CD4-positive, alpha-beta T cell treated with Interleukin-12 subunit alpha and Interleukin-12 subunit beta, for 1 hour (primary cell): ENCODE data around the gene TNFSF15.

ENCODE experiments used
- DNase-seq: peaks from one replicate; pipeline ENCODE4 v3.0.0-alpha.2; 2020

Gene TNFSF15

DNA sequence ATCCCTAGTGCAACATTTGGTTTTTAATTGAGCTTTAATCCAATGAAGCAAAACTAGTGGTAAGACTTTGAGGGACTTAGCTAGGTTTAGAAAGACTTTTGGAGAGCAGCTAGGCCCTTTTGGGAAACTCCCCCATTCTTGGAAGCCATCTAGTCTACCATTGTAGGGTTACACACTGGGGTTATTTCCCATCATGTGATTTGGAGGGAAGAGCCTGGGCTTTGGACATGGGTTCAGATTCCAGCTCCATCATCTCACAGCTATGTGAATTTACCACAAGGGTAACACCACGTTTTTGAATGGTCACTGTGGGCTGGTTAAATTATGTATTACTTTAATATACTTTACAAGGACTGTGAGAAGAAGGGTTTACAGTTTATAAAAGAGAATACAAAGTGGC lies 18.3 kb upstream of the TNFSF15 start:
- no peak for DNase-seq

DNA sequence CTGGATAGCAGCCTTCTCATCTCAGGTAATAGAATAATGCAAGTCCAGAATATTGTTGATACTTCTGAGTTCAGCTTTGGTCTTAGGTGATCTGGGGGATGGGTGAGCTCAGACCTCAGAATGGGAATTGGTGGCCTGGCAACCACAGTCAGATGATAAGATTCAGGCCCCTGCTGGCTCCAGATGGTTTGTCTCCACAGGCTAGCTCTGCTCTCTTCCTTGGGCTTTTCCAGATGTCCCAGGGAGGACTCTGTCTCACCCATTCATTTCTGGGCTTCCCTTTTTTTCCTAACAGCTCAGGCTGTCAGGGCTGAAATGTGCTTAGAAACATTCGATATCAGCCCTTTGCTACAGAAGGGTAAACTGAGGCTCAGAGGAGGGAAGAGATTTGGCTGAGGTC lies 17.6 kb upstream of the TNFSF15 start:
- DNase-seq, result no peak

DNA sequence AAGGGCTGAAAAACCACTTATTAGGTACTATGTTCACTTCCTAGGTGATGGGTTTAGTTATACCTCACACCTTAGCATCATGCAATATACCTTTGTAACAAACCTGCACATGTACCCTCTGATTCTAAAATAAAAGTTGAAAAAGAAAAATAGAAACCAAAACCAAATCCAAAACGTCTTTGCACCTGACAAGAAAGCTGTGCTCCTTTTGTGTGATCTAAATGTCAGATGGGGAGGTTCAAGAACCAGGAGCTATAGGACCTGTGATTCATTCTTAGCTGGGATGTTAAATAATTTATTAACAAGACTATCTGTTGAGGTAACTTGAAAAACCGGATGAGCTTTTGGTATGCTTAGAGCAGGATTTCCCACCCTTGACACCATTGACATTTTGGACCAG lies 16.9 kb upstream of the TNFSF15 start:
- no peak for DNase-seq

DNA sequence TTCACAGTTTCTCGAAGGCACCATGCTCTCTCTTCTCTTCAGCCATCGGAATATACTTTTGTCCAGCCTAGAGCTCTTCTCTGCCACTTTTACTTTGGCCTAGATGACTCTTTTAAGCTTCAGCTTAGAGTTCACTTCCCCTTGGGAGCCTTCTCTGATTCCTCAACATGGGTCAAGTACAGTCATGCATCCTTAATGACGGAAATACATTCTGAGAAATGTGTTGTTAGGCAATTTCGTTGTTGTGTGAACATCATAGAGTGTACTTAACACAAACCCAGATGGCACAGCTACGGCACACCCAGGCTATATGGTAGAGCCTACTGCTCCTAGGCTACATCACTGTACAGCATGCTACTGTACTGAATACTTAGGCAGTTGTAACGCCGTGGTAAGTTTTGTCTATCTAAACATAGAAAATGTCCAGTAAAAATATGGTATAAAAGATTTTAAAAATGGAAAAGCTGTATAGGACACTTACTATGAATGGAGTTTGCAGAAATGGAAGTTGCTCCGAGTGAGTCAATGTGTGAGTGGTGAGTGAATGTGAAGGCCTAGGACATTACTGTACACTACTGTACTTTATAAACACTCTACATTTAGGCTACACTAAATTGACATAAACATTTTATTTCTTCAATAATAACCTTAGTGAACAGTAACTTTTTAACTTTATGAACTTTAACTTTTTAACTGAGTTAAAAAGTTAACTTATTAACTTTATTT lies 15.1 kb upstream of the TNFSF15 start:
- no peak for DNase-seq

DNA sequence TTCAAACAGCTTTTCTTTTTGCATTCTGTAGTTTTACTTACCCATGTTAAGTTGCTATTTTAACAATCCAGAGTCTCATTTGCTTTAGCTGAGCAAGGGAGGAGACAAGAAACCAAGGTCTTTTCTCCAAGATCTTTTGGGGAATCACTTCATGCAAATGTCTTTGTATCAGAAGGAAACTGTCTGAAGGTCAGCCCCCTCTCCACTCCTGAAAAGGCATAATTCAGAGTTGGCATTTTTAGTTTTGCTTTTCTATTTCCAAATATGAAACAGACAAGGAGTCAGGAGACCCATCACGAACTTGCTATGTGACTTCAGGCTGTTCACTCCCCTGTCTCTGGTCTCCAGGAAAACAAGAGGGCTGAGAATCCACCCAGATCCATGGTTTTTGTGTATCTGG lies 12.3 kb upstream of the TNFSF15 start:
- no peak for DNase-seq

DNA sequence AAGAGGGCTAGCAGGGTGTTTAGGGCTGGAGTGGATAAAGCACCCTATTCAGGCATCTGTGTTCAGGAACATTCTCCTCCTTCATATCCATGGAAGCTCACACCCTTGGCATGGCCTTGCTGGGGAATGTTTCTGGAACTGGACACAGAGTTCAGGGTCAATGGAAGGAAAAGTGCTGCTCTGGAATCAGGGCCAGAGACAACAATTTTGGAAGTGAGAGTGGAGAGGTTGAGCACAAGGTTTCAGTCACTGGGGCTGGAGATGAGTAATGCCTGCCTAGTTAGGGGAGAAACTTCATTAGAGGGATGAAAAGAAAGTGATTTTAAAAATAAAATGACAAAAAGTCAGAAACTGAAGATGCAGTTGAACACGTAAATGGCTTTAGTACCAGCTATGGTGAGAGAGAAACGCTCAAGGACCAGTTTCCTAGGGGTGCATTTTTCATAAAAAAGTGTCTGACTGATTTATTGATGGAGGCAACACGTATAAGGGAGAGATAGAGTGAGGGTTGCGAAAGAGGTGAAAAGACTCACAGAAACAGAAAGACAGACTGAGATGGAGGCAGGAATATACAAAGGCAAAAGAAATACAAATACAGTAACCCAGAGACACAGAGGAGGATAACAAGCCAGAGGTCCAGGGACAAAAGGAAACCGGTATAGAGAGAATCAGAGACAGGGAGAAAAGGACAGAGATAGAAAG lies 8.0 kb upstream of the TNFSF15 start:
- no peak for DNase-seq

DNA sequence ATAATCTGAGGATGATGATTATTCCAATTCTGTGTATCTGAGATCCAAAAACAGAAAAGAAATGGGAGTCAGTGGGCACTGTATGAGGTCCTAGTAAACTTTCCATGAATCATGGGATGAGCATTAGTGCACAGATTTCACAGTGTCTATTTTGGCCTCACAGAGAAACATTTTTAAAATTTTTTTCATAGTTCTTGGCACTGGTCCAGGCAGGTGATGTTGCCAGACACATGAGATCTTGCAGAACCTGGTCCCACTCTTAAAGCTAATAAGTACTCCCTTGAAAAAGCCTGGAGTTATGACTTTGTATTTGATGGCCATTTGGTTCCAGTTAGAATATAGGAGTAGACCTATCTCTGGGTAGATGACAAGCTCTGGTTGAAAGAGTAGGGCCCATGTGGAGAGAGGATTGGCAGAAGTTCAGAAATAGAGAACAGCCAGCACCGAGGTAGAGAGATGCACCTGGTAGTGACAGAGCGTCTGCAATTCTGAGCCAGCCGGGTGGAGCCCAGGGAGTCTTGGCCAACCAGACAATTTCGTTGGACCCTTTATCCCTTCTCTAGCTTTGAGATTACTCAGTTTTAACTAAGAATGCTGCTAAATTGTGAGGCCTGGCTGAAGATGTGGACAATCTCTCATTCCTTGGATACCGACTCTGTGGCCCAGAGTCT lies 6.3 kb upstream of the TNFSF15 start:
- no peak for DNase-seq

DNA sequence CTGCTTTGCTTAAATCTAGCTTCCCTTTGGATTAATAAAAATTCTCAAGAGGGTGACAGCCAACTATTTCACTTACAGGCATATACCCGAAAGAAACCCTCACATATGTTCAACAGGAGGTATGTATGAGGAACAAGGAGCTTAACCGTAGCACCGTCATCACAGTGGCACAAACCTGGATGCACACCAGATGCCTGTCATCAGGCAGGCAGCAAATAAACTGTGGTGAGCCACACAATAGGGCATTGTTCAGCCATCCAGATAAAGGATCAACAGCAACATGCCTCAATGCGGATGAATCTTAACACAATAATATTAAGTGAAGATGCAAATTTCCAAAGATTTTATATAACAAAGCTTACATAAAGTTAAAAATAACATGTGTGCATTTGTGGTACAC lies 5.5 kb upstream of the TNFSF15 start:
- no peak for DNase-seq

DNA sequence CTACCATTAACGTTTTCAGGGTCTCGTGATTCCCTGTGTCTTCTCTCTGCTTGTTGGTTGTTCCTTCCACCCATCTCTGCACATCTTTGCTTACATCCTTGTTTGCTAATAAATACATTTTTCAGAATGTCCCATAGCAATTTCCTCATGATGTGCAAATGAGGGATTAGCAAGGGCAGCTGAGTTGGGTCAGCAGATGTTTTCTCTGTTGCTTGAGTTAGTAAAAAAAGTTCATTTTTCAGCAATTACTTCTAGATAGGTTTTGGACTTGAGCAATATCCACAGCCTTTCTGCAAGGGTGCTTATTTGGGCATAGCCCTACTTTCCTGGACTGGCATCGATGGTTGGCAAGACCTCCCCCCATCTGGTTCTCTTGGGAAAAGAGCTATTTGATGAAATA lies 4.8 kb upstream of the TNFSF15 start:
- no peak for DNase-seq

DNA sequence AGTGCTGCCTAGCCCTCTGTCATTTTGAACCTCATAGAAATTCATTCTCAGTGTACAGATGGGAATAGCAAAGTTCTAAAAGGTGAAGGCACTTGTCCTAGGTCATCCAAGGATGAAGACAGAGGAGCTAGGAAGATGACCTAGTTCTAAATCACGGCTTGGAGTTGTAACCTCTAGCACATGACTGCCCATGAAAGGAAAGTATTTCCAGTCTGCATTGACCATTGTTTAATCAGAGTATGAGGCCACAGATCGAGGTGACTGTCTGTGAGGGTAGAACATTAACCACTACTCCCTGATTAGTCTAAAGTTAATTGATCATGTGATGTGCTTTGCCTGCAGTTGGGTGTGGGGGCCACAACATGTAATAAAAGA lies 674 bp upstream of the TNFSF15 start:
- no peak for DNase-seq

DNA sequence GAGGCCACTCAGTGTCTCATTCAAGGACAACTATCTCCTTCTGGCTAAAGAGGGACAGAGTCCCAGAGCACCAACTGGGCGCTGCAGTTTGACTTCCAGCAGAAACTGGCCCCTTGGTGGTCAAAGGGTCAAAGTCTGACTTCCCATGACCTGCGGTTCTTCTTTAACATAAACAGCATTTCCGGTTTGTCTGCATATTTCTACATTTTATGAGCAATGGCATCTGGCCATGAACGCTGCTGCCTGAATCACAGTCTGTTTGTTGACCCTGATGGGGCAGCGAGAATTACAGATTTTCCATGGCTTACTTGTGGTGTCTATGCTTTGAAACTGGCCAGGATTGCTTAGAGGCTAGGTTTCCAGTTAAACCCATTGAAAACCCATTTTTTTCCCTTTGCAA lies 1.3 kb downstream of the TNFSF15 start:
- no peak for DNase-seq

DNA sequence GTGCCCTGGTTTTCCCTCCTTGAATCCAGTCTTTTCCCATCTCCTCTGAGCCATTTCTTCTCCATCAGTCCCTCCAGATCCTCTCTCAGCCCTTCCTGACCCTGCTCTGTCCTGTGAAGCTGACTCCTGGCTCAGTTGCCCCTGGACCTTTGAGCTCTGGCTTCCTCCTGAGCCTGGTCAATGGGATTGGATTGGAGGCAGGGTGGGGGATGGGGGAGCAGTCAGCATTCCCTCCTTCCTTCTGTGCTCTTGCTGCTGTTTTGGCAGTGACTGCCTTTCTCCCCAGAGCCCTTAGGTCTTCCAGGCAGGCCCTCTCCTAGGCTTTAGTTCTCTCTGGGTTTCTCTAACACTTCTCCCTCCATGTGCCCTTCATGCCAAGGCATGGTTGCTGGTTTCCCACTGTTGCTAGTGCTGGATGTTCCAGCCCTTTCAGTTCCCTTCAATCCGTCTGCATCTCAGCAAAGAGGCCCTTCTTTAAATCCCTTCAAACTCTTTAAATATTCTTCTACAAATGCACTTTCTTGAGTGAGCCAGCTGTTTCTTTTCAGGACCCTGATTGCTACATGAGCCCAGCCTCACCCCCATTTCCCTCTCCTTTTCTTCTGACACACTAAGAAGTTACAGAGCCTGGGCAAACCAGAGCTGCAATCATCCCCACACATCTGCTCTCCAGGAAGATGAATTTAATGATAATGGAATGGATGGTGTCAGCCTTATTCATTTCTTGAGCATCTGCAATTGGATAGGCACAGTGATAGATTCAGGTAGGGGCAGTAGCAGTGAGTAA lies 2.2 kb downstream of the TNFSF15 start:
- no peak for DNase-seq

DNA sequence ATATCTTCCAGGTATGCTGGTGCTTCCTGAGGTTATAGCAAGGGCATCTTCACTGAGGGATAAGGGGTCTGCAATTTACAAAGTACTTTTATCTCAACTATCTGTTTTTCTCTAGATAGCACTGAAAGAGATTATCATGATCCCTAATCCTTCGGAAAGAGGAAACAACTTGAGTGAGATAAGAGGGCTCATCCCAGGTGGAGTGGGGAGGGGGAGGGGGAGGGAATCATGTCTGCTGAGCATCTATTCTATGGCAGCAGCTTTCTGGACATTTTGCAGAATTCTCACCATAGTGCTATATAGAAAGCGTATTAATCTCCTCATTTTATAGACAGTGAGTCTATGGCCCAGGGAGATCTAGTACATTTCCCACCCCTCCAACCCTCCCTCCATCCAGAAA lies 5.9 kb downstream of the TNFSF15 start:
- DNase-seq, result no peak

DNA sequence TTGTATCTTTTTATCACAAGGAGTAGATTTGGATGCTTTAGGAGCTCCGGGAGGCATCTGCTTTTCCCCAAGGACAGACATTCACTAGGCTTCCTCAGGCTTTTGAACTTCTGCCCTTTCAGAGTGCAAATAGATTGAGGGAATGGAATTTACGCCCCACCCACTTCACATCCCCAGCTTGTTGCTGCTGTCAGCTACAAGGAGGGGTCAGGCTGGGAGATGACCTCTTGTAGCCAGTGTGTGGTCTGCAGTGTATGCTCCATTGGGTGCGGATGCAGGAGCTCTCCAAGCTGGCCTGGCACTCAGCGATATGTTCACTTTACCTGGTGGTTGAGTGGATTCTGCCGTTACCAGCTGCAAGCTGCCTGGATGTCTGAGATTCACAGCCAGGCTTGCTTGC lies 6.4 kb downstream of the TNFSF15 start:
- no peak for DNase-seq

DNA sequence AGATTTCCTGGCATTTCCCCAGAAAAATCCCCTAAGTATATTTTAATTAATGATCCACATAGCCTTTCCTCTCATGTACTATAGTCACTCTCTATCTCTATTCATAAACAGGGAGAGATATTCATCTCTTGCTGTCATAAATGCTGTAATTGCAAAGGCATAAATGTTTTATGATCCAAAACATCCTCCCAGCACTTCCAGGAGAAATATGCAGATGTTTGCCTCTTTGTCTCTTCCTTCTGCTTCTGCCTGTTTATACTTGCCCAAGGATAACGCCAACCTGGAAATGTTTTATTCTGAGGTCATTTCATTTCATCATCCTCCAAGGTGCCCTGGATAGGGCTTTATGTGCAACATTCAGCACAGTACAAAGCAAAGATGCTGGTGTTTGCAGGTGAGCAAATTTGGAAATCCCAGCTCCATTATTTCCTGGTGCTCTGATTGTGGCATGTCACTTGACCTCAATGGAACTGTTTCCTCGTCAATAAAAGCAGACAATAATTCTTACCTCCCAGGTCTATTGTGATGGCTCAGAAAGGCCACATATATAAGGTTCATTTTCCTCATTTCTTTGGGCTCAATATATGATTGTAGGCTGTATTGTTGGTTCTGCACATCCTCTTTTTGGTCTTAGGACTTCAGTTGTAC lies 6.9 kb downstream of the TNFSF15 start:
- DNase-seq, result no peak

DNA sequence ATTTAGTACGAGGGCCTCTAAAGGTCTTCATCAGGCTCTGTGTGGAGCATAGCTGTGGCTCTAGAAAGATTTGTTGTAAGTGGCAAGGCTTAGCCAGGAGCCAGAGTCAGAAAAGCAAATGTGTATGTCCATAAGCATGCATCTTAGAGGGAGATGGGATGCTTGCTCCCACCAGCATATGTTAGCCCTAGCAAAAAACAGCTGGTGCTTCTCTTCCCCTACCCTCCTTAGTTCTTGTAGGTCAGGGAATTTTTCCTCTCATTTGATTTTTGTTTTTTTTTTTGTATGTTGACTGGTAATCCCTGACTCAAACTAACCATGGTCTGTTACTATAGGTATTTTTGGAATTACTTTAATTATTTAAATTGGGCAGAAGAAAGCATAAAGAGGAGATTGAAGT lies 7.7 kb downstream of the TNFSF15 start:
- no peak for DNase-seq

DNA sequence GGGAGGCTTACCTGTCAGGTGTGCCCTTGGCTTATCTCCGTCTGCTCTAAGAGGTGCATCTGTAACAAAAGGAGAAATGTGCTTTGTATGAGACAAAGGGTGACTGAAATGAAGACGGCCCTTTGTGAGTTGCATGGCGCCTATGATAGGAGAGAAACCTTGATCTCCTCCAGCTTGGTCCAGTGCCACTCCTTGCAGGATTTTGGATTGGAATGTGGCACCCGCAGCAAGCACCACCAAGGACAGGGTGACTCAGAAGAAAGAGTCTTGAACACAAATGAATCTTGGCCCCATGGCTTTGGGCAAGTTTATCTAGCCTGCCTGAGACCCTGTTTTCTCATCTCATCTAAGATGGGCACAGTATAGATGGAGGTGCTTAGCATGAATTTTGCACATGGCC lies 13.4 kb downstream of the TNFSF15 start:
- DNase-seq, result no peak

DNA sequence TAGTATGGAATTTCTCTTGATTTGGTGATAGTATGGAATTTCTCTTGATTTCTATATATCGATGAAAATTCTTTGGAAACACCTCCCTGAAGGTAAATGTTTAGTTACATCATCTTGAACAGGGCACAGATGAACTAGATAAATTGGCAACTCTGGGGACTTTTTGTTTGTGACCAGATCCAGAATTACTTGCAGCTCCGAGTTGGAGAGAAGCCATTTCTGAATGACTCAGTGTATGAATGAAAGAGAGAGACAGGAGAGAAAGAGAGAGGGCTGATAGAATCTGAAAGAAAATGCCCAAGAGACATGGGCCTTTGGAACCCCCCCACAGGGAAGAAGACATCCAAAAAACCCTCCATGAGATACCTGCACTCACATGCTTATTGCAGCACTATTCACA lies 14.1 kb downstream of the TNFSF15 start:
- no peak for DNase-seq

DNA sequence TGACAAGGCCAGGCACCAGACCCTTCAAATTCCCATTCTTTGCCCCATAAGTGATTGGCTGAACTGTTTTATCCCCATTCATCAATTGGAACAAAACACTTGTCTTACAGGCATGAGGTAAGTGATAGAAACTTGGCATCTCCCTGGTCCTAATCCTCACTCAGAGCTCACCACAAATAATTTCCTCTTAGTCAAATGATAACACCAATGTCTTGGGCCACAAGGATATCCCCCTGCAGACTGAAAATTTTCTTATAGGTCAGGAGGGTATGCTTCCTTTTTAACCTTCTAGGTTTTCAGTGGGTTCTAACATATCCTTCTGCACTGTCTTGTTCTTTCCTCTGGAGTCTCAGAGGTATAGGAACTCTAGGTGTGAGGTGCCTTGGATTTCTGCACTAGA lies 14.5 kb downstream of the TNFSF15 start:
- DNase-seq, result no peak

DNA sequence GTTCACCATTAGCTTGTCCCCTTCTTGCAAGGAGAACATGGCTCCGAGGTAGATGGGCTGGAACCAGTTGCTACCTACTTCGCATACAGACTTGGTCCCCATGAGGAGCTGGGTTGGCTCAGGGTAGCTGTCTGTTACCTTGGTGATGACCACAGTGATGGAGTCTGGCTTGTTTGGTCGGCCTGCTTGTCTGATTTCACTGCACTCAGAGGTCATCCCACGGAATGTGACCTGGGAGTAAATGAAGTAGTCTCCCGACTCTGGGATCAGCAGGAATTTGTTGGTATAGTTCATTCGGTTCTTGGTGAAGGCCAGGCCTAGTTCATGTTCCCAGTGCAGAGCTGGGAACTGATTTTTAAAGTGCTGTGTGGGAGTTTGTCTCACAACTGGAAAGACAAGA lies 15.3 kb downstream of the TNFSF15 start:
- no peak for DNase-seq

DNA sequence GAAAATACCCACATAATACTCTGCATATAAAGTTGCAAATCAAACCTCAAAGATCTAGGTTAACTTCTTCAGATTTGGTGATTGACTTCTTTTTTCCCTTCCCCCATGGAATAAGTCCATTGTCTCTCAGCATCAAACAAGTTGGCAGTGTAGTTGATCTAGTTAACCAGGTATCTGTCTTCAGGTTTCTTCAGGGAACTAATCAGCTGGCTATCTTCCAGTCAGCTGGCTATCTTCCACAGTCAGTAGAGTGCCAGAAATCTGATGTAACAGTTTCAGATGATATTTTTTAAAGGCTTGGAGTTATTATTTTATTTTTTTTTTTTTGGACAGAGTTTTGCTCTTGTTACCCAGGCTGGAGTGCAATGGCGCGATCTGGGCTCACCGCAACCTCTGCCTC lies 16.8 kb downstream of the TNFSF15 start:
- DNase-seq, result no peak

DNA sequence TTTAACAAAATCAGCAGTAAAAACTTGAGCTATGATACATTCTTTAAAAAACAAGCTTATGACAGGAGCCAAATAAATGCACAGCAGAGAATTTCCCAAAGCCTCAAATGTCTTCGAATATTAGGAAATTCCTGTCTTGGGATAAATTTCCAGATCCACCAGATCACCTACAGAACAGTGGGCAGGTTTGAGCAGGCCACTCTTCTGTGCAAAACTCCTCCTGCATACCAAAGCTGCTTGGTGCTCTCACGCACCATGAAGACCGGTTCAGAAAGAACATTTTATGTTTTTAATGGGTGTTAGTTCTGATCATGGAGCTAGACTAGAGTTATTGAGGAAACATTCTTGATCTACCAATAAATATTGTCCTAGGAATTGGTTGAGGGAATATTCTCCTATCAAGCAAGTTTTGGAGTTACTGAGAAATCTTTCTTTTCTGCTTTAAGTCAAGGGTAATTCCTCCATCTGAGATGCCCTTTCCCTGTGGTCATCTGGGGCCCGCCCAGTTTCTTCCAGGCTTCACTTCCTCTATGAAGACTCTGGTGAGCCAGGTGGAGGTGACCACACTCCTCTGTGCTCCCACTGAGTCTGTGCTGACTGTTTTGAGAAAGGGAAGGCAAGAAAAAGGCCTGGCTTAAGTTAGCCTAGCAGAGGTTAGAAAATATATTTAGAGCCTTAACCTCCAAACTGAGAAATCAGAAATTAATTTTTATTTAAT lies 17.9 kb downstream of the TNFSF15 start:
- no peak for DNase-seq
